ENCODE data around the gene SLC5A11.

SLC5A11 gene

DNA sequence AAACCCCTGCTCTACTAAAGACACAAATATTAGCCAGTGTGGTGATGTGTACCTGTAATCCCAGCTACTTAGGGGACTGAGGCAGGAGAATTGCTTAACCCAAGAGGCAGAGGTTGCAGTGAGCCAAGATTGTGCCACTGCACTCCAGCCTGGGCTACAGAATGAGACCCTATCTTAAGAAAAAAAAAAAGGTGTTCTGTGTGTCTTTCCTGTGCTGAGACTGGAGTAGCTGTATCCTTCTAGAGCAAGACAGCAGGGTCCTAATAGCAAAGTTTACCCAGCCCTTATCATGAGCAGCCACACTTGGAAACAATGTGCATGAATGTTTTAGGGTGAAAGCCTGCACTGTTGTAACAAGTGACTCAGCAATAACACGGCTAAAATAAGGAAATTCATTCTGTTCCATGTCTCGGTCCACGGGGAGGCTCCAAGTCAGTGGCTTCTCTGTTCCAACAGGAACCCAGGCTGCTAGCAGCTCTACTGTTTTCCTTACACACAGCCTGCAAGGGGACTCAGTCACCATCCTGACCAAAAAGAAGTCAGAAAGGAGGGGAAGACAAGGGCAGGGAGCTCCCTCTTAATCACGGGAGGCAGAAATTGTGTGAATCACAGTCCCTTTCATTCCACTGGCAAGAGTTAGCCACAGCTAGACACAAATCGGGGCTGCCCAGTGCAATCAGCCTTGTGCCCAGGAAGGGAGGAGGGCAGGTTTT is 7.1 kb upstream of the SLC5A11 start:
- no peak for TF ChIP-seq FOXP2 (optimal IDR thresholded peaks at IDR 0.05; ENCODE audit: borderline replicate concordance, extremely low read depth, extremely low read length, insufficient read depth)
- no peak for TF ChIP-seq SIN3A (IDR thresholded peaks at IDR 0.05; ENCODE audit: borderline replicate concordance, insufficient read depth, low read length)
- TF ChIP-seq POLR2AphosphoS5 (IDR thresholded peaks at IDR 0.05; ENCODE audit: low read depth, low read length): no peak
- TF ChIP-seq, protein P1, sequence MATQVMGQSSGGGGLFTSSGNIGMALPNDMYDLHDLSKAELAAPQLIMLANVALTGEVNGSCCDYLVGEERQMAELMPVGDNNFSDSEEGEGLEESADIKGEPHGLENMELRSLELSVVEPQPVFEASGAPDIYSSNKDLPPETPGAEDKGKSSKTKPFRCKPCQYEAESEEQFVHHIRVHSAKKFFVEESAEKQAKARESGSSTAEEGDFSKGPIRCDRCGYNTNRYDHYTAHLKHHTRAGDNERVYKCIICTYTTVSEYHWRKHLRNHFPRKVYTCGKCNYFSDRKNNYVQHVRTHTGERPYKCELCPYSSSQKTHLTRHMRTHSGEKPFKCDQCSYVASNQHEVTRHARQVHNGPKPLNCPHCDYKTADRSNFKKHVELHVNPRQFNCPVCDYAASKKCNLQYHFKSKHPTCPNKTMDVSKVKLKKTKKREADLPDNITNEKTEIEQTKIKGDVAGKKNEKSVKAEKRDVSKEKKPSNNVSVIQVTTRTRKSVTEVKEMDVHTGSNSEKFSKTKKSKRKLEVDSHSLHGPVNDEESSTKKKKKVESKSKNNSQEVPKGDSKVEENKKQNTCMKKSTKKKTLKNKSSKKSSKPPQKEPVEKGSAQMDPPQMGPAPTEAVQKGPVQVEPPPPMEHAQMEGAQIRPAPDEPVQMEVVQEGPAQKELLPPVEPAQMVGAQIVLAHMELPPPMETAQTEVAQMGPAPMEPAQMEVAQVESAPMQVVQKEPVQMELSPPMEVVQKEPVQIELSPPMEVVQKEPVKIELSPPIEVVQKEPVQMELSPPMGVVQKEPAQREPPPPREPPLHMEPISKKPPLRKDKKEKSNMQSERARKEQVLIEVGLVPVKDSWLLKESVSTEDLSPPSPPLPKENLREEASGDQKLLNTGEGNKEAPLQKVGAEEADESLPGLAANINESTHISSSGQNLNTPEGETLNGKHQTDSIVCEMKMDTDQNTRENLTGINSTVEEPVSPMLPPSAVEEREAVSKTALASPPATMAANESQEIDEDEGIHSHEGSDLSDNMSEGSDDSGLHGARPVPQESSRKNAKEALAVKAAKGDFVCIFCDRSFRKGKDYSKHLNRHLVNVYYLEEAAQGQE (IDR thresholded peaks at IDR 0.05; ENCODE audit: insufficient read depth in 1 of 2, low read depth in 2 of 2, low read length in 2 of 2): no peak
- no peak for TF ChIP-seq TAF1 (IDR thresholded peaks at IDR 0.05; ENCODE audit: borderline replicate concordance, insufficient read depth, low read length)

DNA sequence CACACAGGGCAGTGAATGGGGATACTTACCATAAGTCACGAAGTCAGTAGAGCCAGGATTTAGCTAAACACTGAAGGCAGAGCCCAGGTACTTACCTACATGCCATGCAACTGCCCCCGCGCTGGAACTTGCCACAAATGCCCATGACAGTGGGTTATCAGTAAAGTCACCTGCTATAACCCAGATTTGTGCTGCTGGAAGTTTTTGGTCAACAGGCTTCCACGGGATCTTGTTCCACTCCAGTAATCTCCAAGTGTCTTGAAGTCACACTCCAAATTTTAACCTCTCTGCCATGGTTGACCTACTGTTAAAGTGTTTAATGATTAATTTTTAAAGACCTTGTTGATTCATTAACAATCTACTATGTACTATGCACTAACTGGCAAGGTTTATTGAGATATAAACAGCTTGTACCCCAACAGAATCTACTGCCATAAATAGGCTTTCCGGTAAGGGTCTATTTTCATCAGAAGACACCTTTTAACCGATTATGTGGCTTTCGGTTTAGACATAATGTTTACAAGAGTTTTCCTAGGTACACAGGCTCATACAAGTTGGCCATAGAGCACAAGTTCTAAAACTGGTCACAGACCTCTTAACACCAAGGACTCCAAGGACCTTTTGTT is 6.3 kb upstream of the SLC5A11 start:
- no peak for TF ChIP-seq TAF1 (IDR thresholded peaks at IDR 0.05; ENCODE audit: borderline replicate concordance, insufficient read depth, low read length)
- no peak for TF ChIP-seq SIN3A (IDR thresholded peaks at IDR 0.05; ENCODE audit: borderline replicate concordance, insufficient read depth, low read length)
- TF ChIP-seq FOXP2 (optimal IDR thresholded peaks at IDR 0.05; ENCODE audit: borderline replicate concordance, extremely low read depth, extremely low read length, insufficient read depth): no peak
- no peak for TF ChIP-seq POLR2AphosphoS5 (IDR thresholded peaks at IDR 0.05; ENCODE audit: low read depth, low read length)
- TF ChIP-seq, protein P1 (IDR thresholded peaks at IDR 0.05; ENCODE audit: insufficient read depth in 1 of 2, low read depth in 2 of 2, low read length in 2 of 2): no peak

DNA sequence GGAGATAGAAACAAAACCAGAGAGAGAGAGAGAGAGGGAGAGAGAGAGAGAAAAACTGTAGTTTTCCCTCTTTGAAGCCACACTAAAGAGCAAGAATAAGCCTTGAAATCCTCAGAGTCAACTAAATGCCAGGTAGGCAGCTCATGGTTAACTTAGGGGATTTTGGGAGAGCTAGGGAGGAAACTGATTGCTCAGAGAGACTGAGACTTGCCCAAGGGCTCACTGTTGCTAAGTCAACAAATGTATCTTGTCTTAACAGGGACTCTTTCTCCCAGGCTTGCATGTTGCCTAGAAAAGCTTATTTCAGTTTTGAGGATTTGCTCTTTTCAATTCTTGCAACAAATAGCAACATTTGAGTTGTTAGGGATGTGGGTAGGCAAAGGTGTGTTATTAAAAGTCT is 4.5 kb upstream of the SLC5A11 start:
- TF ChIP-seq SIN3A (IDR thresholded peaks at IDR 0.05; ENCODE audit: borderline replicate concordance, insufficient read depth, low read length) (no peak), FOXP2 (optimal IDR thresholded peaks at IDR 0.05; ENCODE audit: borderline replicate concordance, extremely low read depth, extremely low read length, insufficient read depth) (no peak), TAF1 (IDR thresholded peaks at IDR 0.05; ENCODE audit: borderline replicate concordance, insufficient read depth, low read length) (no peak), POLR2AphosphoS5 (IDR thresholded peaks at IDR 0.05; ENCODE audit: low read depth, low read length) (no peak)
- TF ChIP-seq, protein P1 (IDR thresholded peaks at IDR 0.05; ENCODE audit: insufficient read depth in 1 of 2, low read depth in 2 of 2, low read length in 2 of 2): no peak

DNA sequence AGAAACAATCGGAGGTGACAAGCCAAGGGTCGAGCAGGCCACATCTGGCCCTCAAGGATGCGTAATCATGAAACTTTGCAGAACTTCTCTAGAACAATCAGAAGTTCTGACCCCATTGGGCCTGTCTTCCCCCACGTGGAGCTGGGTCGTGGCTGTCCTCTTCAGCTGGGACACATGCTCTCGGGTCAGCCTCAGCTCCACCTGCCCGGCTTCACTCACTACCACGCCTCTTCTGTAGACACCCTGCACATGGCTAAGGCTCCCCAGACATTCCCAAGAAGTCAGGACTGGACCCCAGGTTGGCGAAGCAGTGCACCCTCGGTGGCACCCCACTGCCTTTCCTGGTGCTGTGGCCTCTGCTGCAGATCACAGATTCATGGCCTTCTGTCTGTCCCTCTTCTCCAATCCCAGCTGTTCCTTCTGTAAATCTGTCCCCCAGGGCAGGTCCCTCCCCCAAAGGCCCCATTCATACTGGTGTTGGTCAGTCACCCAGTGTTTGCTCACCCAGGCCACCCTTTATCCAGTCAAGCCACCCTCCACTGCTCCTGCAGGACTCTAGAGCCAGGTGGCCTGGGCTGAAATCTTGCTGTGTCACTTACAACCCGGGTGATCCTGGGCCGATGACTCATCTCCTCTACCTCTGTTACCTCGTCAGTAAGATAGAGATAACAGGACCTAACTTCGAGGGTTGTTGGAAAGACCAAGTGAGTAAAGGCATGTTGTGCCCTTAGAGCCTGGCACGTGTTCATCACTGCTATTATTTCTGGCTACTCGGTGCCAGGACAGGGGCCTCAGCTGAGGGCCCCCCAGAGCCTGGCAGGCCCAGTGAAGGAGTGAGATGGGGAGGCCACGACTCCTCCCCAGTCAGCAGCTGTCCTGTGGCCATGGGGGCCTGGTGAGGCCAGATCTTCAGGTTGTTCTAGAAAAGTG is 1.4 kb upstream of the SLC5A11 start:
- TF ChIP-seq, protein P1 (IDR thresholded peaks at IDR 0.05; ENCODE audit: insufficient read depth in 1 of 2, low read depth in 2 of 2, low read length in 2 of 2): no peak
- TF ChIP-seq SIN3A (IDR thresholded peaks at IDR 0.05; ENCODE audit: borderline replicate concordance, insufficient read depth, low read length): no peak
- no peak for TF ChIP-seq TAF1 (IDR thresholded peaks at IDR 0.05; ENCODE audit: borderline replicate concordance, insufficient read depth, low read length)
- no peak for TF ChIP-seq FOXP2 (optimal IDR thresholded peaks at IDR 0.05; ENCODE audit: borderline replicate concordance, extremely low read depth, extremely low read length, insufficient read depth)
- TF ChIP-seq POLR2AphosphoS5 (IDR thresholded peaks at IDR 0.05; ENCODE audit: low read depth, low read length): no peak

Data from PFSK-1 (cell line).